Right lobe of liver (tissue), 4 donors: ENCODE data around the gene CDC14A.

Experiments used
- CTCF ChIP-seq, 4 donors: fragments of 200-600 bp in 3 of 4; fragments of 450-650 bp in 1 of 4; IDR thresholded peaks; one replicate each; pipeline versions ENCODE4 v1.5.1 to v1.8.0; 2016 to 2022; ENCODE audit warnings: antibody characterized with exemption in 4 of 4, mild to moderate bottlenecking in 2 of 4
- POLR2A ChIP-seq: fragments of 450-650 bp; IDR thresholded peaks from one replicate; pipeline ENCODE4 v1.6.1; 2017; ENCODE audit warnings: antibody characterized with exemption, mild to moderate bottlenecking
- donor health status: DM: no; HTN: no; CAD: no.
- donor health status: DM: no; HTN: no; CAD: no.
- donor health status: DM: no; HTN: yes; CAD: no.

DNA sequence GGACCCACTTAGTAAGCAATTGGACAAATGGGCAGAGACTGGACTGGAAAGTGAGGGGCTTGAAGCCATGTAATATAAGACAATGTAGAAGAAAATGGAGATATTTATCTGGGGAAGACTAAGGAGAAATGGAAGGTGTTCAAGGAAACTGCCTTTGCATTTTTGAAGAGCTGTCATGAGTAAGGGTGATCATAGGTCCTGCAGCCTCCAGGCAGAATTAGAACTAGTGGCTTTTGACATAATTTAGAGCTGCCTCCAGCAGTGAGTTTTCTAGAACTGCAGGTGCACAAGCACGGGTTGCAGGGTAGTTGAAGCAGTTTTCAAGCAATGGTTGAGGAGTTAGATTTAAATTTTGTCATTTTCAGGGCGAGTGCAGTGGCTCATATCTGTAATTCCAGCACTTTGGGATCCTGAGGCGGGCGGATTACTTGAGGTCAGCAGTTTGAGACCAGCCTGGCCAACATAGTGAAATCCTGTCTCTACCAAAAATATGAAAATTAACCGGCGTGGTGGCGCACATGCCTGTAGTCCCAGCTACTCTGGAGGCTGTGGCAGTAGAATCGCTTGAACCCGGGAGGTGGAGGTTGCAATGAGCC is 3.7 kb upstream of the CDC14A start:
- TF ChIP-seq CTCF (IDR thresholded peaks at IDR 0.05) (no peak), POLR2A (no peak)
